Middle frontal gyrus (tissue), 1 donor: ENCODE measurements around the gene PPME1.

Experiments
- DNase-seq: peaks from one replicate; pipeline ENCODE4 v3.0.0-alpha.2; 2015; ENCODE audit warnings: low spot score; ENCODE audit errors: extremely low spot score

Gene PPME1

DNA sequence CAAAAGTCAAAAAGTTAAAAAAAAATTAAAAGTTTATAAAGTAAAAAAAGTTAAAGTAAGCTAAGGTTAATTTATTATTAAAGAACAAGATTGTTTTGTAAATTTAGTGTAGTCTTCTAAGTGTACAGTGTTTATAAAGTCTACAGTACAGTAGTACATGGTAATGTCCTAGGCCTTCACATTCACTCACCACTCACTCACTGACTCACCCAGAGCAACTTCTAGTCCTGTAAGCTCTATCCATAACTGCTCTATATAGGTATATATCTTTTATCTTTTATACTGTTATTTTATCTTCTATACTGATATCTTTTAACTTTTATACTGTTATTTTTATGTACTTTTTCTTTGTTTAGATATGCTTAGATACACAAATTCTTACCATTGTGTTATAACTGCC, 11.4 kb upstream of the PPME1 start:
- DNase-seq: no peak

DNA sequence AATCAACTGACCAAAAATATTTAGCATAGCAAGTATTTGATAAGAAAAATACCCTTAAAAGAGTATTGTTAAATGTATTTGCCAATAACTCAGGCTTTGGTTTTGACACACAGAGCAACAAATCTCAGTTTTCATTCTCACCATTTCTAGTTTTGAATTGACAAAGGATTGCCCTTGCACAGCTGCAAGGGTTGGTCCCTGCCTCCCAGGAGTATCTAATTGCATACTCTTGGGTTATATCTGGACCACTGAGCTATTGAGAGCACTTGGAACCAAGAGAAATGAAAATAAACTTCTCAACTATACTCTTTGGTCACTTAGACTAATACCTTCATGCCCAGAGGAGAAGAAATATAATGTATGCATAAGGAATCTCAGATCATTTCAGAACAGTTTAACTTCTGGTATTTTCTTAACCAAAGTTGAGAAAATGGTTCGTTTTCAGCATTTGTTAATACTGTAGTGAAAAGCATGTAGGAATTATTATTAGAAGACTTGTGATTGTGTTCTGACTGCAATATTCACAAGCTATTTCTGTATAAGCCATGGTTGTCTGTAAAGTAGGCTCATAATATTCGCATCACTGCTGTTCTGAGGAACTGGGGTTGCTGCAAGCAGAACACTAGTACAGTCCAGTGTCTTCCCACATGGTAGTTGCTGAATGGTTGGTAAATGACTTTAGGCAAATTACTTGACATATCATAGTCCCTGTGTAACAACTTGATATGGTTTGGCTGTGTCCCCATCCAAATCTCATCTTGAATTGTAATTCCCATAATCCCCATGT, 8.2 kb upstream of the PPME1 start:
- DNase-seq: no peak

DNA sequence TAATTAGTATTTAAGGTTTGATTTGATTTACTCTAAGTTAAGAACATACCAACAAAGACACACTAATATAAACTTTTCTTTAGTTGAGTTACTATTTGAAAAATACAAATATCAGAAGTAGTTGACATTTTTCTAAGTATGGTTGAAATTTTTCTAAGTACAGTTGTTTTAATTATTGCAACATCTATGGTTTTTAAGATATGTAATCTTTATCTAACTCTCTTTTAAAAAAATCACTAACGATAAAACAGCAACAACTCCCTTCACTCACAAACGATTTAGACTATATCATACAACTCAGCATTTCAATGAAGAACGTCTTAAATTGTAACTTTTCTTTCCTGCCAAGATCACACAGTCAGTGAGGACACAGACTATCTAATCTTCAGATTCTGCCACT, 2.3 kb upstream of the PPME1 start:
- no peak for DNase-seq

DNA sequence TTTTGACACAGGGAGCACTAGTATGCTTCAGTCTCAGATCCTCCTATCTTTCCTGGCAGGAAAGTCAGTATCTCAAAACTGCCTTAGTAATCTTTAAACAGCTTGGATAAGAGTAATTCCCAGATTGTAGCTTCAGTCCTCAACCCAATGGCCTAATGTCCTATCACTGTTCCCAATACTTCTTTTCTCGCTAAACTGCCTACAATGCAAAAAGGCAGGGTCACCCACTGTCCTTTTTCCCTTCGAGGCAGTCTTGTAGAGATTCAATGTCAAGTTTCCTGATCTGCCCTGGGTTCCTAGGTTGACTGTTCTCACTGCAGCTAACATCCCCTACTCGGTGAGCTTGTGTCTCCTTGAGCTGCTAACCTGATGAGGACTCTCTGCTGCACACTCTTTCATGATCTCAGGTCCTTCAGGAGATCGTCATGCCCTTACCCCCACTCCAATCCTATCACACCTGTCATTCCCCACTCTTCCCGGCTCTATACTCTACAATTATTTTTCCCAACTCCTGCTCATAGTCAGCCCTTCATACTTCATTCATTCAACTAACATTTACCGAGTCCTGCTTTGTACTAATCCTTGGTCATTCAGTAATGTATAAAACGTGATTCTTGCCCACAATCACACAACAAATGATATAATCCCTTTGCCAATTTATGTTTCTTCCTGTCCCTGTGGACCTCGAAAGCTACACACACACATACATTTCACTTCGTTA, 1.2 kb upstream of the PPME1 start:
- DNase-seq: no peak

DNA sequence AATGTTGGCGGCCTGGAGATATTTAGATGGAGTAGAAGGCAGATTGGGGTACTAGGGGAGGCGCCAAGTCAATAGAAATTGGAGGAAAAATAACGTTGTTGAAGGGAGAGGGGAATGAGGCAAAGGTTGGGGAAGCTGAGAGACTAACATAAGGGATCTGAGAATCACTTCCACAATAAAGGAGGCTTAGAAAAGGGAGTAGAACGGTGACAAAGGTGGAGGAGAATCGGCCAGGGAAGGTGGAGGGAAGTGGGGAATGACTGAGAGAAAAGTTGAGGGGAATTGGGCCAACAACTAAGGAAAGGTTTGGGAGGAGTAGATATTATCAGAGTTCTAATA, 510 bp downstream of the PPME1 start:
- no peak for DNase-seq

DNA sequence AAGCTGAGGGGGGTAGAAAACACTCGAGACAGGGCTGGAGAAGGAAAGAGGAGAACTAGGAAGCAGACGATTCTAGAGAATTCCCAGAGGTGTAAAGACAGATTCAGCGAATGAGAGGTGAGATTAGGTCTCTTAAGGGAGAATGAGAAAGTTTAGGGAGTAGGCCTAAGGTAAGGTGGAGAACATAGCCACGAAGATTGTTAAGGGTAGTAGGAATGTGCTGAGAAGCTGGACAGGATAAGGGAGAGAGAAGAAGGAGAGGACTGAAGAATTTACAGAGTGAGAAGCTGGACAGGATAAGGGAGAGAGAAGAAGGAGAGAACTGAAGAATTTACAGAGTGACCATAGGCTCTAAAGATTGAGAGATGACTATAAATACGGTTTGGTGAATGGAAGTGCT, 908 bp downstream of the PPME1 start:
- no peak for DNase-seq

DNA sequence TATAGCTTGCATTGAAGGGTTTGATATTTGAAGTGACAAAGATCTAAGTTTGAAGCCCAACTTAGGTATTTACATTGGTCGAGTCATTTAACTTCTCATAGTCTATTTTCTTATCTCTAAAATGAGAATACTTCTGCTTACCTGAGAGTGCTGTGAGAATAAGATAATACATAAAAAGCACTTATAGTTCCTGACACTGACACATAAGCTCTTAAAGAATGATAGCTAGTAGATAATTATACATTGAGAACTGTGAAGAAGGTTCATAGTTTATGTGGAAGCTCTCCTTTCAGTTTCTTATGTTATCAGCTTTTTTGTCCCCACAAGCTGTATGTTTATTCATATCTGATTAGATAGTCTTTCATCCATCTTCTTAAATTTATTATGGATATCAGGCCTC, 4.8 kb downstream of the PPME1 start:
- DNase-seq: no peak

DNA sequence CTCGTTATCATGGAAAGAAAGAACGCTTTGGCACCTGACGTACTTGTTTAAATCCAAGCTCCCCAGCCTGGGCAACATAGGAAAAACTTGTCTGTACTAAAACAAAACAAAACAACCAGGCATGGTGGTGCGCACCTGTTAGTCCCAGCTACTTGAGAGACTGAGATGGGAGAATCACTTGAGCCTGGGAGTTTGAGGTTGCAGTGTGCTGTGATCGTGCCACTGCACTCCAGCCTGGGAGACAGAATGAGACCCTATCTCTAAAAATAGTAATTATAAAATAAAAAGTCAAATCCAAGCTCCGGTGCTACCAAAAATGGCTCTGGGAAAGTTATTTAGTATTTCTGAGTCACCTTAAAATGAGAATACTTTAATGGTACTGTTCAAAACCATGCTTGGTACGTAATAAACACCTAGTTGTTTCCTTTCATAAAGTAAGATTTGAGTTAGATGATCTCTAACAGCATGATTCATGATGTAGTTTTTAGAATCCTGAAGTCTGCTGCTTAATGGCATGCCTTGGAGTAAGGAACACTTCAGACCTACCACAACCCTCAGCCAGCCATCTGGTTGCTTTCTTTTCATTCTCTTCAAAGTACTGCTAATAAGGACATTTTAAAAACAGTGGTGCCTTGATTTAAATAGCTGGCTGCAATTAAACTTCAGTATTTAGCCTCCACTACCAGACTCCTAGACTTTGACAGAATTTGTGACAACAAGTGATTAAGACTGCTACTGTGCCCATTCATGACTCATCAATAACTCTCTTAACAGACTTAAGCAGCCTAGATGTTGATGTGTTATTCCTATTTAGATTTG, 8.4 kb downstream of the PPME1 start:
- DNase-seq: no peak

DNA sequence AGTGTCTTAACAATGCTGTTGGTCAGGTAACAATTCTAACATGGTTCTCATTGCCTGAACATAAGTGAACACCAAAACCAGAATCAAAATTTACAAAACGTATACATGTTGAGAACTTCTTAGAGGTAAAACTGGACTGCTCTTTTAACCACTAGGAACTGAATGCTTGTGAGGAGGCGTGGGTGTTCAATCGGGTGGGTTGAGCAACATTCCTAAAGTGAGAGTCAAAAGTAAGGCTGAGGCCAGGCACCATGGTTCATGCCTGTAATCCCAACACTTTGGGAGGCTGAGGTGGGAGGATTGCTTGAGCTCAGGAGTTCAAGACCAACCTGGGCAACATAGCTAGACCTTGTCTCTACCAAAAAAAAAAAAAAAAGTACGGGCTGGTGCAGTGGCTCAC, 11.5 kb downstream of the PPME1 start:
- DNase-seq: no peak

DNA sequence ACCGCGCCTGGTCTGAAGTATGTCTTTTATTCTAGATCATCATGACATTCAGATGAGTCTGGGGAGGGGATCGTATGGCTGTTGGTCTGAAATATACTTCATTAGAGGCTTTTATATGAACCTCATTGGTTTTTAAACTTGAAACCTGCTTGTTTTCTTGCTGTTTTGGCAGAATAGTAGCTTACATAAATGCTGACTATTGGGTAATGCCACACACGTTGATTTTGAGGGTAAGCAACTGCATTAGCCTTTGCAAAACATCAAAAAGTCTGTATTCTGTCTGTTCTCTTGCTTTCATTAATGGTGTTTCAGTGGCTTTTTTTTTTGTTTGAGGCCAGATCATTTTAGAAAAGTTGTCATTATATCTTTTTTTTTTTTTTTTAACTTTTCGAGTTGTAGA, 14.2 kb downstream of the PPME1 start:
- DNase-seq: no peak

DNA sequence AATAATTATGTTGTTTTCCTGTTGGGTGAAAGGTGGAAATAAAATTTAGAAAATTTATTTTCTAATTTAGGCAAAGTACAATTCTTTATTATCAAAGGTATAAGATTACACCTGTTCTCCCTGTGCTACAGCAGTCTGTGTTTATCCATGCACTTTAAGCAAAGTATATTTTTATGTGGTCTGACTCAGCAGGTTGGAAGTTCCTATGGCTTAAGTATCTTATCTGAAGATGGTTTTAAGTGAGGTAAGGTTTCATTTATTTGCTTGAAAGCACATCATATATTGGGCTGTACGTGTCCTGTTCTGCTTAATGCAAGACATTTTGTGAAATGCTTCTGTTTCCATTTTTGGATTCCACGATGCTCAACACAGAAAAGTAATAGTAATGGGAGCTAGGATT, 14.6 kb downstream of the PPME1 start:
- DNase-seq: no peak

DNA sequence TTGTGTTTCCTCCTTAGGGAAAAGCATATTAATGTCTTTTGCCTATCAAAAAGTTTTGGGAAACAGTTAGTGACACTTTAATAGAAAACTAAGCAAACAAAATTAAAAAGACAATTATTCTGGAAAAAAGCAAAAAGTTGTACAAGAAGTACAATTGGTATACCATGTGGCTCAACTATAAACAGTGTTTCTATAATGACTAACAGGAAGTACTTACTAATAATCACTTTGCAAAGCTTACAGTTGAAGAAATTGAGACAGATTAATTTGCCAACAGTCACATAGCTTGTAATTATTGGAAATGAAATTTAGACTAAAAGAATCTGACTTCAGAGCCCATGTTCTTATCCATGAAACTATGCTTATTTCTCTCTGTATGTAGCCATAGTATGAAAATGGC, 24.7 kb downstream of the PPME1 start:
- no peak for DNase-seq

DNA sequence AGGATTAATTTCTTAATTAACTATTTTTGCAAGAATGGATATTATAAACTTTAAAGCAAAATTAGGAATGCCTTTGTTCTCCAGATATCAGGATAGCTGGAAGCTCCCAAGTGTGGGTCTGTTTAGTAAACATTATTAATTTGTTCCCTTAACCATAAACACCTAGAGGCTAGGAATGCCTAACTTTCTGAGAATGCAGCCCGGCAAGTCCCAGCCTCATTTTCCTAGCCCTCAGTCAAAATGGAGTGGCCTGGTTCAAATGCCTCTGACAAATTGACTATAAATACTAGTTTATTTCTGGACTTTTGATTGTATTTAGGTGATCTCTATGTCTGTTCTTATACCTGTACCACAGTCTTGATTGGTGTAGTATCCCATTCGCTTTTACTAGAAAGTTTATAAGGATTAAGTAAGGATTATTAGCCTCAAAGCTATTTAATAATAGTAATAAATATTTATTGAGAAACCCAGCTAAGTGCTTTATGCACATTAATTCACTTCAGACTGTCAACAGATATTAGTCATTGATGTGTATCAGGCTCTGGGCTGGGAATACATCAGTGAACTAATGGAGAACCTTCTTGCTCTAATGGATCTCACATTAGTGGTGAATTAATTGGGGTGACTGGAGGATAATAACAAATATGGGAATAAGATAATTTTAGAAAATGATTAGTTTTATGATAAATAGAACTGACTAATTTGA, 25.8 kb downstream of the PPME1 start:
- no peak for DNase-seq

DNA sequence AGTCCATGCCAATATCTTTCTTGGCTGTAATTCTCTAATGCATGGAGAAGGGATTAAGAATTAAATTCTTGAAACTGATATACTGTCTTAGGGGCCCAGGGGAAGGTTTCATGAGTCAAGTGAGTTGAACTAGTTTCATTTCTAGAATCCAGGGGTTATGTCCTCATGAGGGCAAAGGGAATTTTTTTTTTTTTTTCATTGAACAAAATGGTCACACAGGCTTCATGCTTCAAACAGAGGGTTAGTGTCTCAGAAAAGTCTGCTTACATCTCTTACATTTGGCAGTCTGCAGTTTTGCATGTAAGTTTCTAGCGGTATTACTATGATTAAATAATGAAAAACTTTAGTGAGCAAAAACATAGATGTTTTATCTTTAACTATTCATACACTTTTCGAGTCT, 32.9 kb downstream of the PPME1 start:
- no peak for DNase-seq

DNA sequence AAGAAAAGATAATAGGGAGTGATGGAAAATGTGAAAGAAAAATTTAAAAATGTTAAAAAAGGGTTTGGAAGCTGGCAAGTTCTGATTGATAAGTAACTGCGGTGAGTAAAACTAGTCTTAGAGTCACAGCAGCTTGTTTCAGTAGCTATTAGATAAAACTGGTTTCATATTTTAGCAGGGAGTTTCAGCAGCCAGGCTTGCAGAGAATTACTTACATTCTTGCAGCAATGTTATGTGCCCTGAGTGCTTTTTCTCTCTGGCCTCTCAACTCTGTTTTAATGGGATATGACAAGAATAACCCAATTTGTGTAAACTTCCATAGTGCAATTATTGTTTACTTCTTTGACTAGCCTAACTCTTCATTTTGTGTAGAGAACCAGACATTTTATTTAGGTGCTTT, 33.6 kb downstream of the PPME1 start:
- DNase-seq: no peak

DNA sequence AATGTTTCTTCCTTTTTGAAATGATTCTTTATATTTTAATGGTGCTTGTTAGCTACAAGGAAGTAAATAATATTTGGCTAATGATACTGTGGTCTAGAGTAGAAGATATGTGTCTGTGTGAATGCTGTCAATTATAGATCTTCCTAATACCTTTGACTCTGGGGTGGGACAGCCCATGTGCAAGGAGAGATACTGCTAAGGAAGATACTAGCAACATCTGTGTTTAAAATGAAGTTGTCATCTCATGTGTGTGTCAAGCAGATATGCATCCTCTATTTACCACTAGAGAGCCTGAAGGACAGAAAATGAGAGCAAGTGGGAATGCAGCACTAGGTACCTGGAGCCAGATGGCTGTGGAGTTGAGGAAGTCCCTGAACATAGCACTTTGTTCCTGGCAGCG, 34.1 kb downstream of the PPME1 start:
- DNase-seq: no peak

DNA sequence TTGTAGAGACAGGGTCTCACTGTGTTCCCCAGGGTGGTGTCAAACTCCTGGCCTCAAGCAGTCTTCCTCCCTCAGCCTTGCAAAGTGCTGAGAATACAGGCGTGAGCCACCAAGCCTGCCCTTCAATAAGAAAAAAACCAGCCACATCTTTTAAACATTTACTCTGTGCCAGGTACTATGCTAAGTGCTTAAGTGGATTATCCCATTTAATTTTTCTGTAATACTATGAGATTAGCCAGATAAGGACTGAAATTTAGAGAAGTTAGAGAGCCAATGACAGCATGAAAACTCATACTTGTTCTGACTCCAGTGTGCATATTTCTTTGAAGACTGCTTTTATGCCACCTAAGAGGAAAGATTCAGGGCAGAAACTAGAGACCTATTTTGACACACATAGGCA, 35.7 kb downstream of the PPME1 start:
- DNase-seq: no peak

DNA sequence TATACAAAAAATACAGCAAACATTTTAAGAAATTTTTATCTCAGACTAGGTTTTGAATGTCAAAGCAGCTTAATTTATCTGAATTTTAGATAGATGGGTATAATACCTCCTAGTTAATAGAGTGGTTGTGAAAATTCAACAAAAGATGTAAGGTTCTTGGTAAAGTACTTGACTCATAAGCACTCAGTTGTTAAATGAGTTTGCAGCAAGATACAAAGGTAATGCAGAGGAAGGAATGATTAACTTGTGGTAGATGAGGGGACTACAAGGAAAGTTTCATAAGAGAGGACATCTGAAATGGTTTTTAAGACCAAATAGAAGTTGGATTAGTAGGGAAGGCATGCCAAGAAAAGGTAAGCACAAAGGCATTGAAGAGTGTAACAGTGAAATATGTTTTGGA, 37.4 kb downstream of the PPME1 start:
- DNase-seq: no peak

DNA sequence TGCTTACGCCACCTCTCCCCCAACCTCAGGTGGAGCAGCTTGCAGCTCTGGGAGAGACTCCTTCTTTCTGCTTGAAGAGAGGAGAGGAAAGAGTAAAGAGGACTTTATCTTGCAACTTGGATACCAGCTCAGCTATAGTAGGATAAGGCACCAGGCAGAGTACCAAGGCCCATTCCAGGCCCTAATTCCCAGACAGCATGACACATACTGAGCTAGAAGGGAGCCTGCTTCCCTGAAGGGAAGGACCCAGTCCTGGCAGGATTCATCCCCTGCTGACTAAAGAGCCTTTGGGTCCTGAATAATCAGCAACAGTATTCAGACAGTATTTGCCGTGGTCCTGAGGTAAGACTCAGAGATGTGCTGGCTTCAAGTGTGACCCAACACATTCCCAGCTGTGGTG, 41.4 kb downstream of the PPME1 start:
- no peak for DNase-seq

DNA sequence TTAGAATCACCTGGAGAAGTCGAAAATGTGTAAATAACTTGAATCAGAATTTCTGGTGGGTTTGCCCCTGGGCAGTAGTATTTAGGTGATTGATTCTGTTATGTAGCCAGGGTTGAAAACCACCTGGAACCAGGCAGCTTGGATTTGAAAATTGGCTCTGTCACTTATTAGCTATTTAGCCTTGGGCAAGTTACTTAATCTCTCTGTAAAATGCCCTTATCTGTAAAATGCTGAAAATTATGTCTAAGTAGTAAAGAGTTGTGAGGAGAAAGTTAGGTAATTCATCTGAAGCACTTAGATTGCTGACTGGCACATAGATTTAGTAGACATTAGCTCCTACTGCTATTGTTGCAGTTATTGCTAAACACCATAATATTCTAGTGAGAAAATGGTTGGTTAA, 49.3 kb downstream of the PPME1 start:
- no peak for DNase-seq

DNA sequence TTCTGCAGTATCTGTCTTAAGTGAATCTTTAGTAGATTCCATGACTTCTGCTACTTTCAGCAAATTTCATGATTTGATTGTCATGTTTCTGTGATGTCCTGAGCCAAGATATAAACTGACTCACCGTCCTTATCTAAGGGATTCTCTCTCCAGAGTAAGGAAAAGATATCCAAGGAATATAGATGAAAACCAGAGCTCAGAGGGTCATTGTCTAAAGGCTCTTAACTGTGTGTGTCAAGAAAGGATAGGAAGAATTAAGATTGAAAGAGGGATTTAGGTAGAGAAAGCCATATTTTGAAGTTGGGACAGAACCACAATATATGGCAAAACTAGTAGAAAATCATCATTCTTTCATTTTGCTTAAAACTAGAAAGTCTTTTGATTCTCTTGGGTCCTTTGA, 50.7 kb downstream of the PPME1 start:
- no peak for DNase-seq

DNA sequence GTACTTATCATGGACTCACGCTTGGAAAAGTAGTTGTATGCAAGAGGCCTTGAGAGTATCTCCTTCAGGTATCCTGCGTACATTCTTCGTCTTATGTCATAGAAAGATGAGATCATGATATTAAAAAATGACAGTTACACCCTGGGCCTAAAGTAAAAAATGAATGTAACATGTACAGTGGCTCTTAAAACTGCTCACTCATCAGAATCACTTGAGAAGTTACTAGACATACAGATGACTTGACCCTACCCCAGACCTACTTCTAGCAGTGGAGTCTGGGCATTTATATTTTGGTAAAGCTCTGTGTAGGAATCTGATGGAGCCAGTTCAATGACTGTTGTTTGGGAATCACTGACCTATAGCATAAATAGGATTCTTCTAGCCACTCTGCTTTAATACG, 54.5 kb downstream of the PPME1 start:
- no peak for DNase-seq
